Pons (tissue), 1 donor: ENCODE data around the gene JAKMIP2.
A peak's percentile ranks its signal among the peaks of the same experiment; 100 is the strongest.
"Not testable (repeated sequence)": the region's sequence is repeated elsewhere in the genome, so short reads cannot be mapped to it uniquely, and the experiment has no call there.

Experiments
- DNase-seq: peaks from one replicate; pipeline ENCODE4 v3.0.0-alpha.2; 2016; ENCODE audit warnings: low spot score

Gene JAKMIP2

DNA sequence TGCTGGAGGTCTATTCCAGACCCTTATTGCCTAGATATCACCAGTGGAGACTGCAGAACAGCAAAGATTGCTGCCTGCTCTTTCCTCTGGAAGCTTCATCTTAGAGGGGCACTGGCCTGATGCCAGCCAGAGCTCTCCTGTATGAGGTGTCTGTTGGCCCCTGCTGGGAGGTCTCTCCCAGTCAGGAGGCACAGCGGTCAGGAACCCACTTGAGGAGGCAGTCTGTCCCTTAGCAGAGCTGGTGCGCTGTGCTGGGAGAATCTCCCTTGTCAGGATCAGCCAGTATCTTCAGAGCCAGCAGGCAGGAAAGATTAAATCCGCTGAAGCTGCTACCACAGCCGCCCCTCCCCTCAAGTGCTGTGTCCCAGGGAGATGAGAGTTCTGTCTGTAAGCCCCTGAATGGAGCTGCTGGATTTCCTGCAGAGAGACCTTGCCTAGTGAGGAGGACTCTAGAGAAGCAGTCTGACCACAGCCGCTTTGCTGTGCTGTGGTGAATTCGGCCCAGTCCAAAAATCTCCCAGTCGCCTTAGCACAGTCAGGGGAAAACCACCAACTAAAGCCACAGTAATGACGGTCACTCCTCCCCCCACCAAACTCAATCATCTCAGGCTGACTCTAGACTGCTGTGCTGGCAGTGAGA, 124.1 kb downstream of the JAKMIP2 start:
- DNase-seq, result no peak

- DNase-seq, result no peak
Observed at GRCh38 chr5:147648597-147648996, 133.9 kb downstream of the JAKMIP2 start.

DNA sequence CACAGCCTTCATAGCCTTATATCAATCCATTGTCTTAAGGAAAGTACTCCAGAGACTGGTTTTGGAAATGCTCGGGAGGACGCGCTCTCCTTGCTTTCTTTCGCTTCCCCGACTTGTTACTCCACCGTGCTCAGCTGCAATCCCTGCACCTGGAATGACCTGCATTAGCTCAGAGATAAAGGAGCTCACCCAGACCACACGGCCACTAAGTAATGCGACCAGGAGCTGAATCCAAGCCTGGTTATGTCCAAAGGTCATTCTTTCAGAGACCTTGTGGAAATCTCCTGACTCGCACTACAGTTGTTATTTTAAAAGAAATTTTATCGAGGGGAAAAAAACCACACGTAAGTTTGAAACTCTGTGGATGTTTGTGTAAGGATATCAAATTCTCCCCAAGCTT, 137.3 kb downstream of the JAKMIP2 start:
- DNase-seq, result no peak

DNA sequence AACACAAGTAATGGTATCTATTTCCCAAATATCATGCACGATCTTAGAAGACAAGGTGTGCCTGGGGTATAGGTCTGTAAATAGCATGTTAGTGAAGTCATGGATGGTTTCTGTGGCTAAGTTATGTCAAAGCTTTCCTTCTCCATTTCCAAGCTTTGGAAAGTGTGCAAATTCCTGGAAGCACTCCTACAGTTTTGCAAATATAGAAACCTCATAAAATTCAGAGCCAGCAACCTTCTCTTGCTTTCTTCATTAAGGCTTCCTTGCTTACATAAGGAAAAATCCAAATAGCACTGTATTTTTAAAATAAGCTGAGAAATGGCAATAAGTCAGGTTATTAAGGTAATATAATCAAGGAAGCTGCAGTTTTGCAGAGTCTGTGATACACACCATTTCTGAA, 138.1 kb downstream of the JAKMIP2 start:
- DNase-seq, result no peak

- DNase-seq, result no peak
Observed at GRCh38 chr5:147643142-147643541, 139.4 kb downstream of the JAKMIP2 start.

- DNase-seq, result no peak
Observed at GRCh38 chr5:147642666-147643065, 139.9 kb downstream of the JAKMIP2 start.

- no peak for DNase-seq
Observed at GRCh38 chr5:147639321-147639720, 143.2 kb downstream of the JAKMIP2 start.

- DNase-seq, result no peak
Observed at GRCh38 chr5:147636729-147636984, 145.9 kb downstream of the JAKMIP2 start.

GRCh38 chr5:147635882-147636728, 146.4 kb downstream of the JAKMIP2 start:
- peak; percentile 13 for DNase-seq

GRCh38 chr5:147635439-147635838, 147.1 kb downstream of the JAKMIP2 start:
- not testable (repeated sequence) for DNase-seq

DNA sequence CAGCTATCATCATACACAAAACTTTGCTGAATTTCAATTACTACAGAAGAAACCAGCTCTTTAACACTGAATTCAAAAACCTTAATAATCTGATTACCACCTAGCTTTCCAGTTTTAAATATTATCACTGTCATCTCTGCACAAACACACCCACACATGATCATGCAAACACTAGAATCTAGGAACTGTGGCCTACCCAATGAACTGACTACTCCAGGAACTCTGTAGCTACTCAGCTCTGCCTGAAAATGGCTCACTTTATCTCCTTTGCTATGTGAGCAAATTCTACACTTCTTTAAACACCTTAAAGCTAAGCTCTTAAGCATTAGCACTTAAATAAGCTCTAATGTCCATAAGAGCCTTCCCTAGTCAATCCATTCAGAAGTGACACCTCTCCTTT, 149.4 kb downstream of the JAKMIP2 start:
- DNase-seq, result no peak

GRCh38 chr5:147631428-147632003, 151.0 kb downstream of the JAKMIP2 start:
- no peak for DNase-seq

DNA sequence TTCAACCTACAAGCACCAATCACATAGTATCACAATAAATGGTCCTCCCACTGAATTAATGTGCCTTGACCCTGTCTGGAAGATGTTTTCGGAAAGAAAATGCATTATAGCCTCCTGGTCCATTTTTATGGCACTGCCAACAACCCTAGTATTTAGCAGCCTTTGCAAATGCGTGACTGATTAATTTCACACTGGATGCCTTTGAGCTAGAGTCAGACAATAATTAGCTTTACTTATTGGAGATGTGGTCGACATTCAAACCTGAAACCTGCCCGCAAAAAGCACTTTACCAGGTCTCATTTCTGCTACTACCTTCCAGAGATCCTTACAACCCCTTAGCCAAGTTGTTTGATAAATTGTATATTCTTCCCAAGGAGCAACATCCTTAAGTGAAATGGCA, 153.3 kb downstream of the JAKMIP2 start:
- no peak for DNase-seq

DNA sequence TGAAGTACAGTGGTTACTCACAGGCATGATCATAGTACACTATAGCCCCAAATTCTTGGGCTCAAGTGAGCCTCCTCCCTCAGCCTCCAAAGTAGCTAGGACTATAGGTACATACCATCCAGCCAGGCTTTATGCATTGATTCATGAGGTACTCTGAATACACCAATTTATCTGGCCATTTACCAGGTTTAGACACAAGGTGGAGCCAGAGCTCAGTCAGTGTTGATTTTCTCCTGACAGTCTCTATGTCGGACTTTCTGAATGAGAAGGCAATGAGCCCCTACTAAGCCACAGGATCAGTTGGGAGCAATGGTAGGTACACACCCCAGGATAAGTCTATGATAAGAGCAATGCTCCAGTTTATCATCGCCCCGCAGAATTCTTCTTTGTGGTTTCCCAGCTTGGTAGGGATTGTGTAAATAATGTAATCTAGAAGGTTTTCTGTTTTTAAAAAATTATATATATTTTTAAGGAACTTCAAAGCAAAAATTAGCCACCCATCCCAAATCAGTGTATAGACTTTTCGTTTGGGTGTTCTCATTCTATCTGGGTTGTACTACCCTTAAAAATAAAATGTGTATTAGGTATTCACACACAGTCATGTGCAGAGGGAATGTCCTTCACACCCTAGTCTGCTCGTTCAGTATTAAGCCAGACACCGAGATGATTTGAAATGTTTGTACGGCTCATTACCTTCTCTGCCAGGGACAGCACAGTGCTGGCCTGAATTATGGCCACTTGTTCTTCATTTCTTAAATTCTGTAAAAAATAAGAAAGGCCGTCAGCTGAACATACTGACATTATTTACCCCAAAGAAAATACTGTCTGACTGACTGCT, 154.3 kb downstream of the JAKMIP2 start:
- DNase-seq, result peak; percentile 93

- DNase-seq, result no peak
Observed at GRCh38 chr5:147626464-147626863, 156.1 kb downstream of the JAKMIP2 start.

GRCh38 chr5:147621016-147621415, 161.5 kb downstream of the JAKMIP2 start:
- no peak for DNase-seq

DNA sequence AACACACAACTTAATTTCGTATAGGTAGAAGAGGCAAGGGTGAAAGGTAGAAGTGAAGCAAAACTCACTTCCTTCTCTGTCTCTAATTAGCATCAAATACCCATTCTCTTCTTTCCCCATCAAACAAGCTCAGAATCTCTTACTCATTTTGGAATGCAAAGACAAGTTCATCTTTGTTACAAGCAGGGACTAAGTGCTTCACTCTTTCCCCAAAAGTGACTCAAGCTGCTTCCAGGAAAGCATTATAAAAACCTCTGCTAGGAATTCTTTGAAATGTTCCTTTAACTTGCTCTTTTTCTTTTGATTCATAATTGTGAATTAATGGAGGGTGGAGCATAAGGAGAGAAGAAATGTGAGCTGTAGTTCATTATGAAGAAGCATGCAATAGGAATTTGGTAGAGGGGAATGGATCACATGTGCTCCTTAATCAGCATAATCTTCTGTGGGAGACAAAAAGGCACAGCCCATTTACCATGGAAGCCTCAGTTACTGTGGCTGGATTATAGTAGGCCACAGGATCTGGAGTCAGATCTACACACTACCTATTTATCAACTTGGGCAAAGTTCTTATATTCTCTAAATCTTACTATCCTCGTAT, 163.1 kb downstream of the JAKMIP2 start:
- DNase-seq, result no peak

DNA sequence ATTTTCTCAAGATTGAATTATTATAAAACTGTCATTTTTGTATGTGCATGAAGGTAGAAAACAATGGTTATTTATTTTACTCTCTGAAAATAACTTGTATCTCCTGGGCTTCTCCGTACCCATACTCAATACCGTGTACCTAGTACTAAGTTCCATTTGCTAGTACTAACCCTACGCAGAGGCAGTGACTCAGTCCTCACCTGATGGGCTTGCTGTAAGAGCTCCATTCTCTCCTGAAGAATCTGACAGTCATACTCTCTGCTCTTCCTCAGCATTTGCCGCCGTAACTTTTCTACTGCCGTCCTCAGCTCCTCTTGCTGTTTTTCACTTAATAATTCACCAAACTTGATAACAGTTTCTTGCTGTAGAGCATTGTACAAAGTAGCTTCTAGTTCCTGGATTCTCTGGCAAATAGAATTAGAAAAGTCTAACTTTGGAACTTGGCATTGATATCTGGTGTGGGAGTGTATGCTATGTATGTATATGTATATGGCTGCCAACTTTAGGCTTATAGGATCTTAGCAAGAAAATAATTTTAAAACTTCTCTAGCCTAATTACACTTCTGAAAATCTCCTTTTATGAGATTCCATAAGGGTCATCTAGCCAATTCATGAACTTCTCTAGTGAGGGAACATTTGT, 164.7 kb downstream of the JAKMIP2 start:
- DNase-seq, result no peak

DNA sequence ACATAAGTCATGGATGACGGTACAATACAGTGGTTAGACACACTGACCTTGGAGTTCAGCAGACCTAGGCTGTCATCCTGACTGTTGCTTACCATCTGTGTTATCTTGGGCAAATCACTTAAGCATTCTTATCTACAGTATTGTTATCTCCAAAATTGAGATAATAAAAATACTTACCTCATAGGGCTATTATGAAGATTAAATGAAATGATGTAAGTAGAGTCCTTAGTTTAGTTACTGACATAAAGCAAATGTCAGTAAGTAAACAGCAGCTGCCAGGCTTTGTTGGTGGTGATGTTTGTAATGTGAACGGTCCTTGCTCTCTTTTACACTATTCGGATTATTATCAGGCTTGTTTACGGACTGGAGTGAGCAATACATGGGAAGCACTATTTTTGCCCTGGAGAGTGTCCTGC, 165.3 kb downstream of the JAKMIP2 start:
- no peak for DNase-seq

GRCh38 chr5:147616421-147616820, 166.1 kb downstream of the JAKMIP2 start:
- no peak for DNase-seq

- DNase-seq, result no peak
Observed at GRCh38 chr5:147613359-147613758, 169.2 kb downstream of the JAKMIP2 start.

- DNase-seq, result no peak
Observed at GRCh38 chr5:147611483-147611882, 171.0 kb downstream of the JAKMIP2 start.
